PC-9 (cell line): Measurements from ENCODE around the gene FOXG1.

Experiments used
- CTCF ChIP-seq: fragments of 200-600 bp; sonication (generic); conservative IDR thresholded peaks from 2 replicates; pipeline ENCODE4 v1.6.1; 2017; ENCODE audit warnings: mixed run types, antibody characterized with exemption, mild to moderate bottlenecking, moderate library complexity
- EZH2 ChIP-seq: fragments of 200-600 bp; sonication (generic); IDR thresholded peaks from 2 replicates; pipeline ENCODE4 v1.8.0; 2017; ENCODE audit warnings: antibody characterized with exemption, low read depth

DNA sequence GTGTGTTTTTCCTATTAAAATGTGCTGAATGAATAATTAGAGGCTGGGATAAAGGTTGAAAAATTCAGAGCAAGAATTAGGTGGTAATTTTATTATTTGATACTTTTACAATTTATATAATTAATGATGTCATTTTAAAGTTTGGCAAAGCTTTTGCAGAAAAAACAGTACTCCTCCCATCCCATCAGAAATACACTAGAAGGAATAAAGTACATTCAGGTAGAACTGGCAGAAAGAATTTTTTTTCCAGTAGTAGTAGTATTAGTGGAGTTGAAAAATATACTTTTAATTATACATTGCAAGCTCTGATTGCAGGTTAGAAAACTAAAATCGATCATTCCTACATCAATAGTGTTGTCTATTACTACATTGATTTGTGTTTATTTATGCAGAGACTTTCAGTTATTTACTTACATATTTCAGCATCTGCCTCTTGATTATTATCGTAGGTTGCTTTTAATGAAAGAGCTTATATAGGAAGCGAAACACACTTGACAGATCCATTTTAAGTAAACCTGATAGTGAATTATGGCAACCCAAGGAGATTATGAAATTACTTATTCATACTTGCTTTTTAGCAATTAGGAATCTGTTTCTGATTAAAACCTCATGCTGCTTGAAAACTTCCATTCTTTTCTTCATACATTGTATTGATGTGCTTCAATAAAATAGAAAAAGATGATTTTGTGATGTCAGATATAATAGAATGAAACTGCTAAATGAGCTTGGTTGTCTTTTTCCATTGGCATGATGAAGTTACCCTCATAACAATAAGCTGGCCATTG, 10.1 kb downstream of the FOXG1 start:
- TF ChIP-seq CTCF (no peak), EZH2 (no peak)
